Stimulated activated CD4-positive, alpha-beta T cell treated with anti-CD3 and anti-CD28 coated beads, Interleukin-15, amount 100 ng/mL, for 1 hour (primary cell): ENCODE data around the gene MASP2.
"Not testable (repeated sequence)": the region's sequence is repeated elsewhere in the genome, so short reads cannot be mapped to it uniquely, and the experiment has no call there.

Source experiments
- DNase-seq, 2 donors: peaks; one replicate each; pipeline ENCODE4 v3.0.0-alpha.2; 2020; ENCODE audit warnings: low read depth in 1 of 2, low spot score in 1 of 2

Gene MASP2

DNA sequence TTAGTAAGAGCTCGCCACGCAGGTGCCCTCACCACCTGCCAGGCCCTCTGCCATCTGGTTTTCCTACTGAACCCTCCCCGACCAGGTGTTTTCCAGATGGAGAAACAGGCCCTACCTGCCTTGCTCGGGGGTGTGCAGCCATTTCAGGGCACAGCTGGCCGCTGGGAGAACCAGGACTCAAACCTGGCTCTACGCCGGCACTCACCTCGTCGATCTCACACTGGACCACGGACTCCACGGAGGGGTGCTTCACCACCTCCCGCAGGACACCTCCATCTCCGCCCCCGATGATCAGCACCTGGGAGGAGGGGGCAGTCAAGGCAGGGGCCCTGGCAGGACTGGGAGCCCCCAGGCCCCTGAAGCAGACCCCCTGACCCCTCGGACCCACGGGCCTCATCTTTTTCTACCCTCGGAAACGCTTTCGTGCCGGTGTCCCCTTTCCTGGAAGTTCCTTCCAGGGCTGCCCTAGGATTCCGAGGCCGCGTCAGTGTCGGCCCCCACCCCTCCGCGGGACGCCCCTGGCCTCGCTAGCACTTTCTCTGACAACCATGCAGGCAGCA is 11.6 kb upstream of the MASP2 start:
- no peak for DNase-seq

DNA sequence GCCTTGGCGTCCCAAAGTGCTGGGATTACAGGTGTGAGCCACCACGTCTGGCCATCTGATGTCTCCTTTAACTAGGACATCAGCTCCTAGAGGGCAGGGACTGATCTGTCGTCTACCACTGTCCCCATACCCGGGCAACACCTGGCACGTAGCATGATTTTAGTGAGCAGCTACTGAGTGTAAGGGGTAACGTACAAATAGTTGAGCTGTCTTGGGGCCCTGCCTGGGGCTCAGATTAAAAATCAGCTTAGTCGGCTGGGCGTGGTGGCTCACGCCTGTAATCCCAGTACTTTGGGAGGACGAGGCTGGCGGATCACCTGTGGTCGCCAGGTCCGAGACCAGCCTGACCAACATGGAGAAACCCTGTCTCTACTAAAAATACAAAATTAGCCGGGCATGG is 11.0 kb upstream of the MASP2 start:
- DNase-seq, result no peak

DNA sequence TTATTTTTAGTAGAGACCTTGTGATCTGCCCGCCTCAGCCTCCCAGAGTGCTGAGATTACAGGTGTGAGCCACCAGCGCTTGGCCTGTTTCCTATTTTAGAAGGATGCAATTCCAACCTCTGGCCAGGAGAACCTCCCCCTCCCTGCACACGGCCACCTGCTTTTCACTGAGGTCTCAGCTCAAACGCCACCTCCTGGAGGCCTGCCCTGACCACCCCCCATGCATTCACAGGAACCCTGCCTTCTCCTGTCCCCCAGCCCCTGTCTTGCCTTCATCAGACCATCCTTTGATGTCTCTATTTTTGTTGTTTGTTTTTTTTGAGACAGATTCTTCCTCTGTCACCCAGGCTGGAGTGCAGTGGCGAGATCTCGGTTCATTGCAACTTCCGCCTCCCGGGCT is 10.4 kb upstream of the MASP2 start:
- no peak for DNase-seq

DNA sequence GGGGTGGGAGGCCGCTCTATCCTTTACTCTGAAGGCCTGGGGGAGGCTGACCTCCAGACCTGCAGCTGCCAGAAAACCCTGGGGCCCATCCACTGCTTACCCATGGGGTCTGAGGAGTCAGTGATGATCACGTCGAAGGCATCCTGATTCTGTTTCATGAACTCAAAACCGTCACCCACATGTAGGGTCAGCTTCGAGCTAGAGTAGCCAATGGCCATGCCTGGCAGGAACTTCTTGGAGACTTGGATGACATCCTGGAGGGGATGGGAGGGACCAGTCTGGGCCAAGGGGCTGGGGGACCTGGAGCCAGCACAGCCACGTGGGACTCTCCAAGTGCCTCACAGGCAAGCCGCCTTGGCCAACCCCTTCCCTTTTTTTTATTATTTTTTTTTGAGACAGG is 9.5 kb upstream of the MASP2 start:
- DNase-seq, result no peak

DNA sequence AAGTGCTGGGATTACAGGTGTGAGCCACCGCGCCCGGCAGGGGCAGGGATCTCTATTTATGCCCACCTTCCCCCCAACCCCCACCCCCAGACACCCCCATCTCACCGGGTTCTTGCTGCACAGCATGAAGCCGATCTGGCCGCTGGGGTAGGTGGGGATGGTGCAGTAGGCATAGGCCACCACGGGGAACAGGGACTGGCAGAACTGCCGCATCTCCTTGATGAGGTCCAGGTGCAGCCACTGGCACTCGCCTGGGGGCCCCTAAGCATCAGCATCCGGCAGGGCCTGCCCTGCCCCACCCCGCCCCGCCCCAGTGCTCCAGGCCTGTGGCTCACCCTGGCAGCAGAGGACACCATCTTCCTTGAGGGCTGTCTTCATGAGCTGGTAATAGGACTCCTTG is 8.6 kb upstream of the MASP2 start:
- DNase-seq, result no peak

DNA sequence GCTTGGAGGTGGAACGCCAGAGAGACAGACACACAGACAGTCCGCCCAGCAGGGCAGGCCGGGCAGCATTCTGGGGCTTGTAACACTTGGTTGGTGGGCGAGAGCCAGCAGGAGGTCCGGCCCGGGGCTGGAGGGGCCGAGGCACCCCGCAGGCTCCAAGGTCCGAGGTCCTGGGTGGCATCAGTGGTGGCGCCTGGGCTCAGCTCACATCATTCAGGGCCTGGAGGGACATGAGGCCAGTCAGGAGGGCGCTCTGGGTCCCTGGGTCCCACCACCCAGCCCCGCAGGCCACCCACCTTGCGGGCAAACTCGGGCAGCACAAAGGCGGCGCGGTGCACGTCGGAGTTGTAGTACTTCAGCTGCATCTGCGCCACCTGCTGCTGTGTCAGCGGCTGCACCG is 7.6 kb upstream of the MASP2 start:
- no peak for DNase-seq

DNA sequence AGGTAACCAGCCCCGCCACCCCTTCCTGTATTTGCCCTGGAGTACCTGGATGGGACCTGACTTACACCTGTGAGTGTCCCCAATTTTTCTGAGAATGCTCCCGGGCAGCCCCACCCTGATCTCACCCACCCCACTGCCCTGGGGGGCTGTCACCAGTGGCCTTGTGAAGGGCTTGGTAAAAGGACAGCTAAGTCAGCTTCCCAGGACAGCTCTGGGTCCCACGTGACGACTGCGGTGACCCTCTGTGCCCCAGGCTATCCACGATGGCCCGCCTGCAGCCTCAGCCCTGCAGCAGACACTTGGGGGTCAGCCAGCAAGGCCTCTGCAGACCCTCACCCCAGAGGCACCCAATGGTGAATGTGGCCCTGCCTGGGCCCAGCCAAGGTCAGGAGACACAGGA is 7.1 kb upstream of the MASP2 start:
- no peak for DNase-seq

DNA sequence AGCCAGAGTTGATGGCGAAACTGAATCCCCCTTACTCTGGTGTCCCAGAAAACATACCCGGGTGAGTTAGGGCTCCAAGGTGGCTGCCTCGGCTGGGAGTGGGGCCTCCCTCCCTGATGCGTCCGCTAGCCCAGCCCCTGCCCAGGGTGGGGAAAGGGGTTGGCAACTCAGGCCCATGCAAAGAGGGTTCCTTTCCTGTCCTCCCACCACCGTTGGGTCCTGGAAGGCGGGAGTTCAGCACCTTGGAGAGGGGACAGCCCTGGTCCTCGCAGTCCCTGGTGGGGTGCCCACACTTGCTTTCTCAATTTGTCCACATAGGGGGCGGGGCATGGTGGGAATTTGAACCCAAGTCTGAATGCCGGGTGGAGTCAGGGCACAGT is 6.7 kb upstream of the MASP2 start:
- no peak for DNase-seq

DNA sequence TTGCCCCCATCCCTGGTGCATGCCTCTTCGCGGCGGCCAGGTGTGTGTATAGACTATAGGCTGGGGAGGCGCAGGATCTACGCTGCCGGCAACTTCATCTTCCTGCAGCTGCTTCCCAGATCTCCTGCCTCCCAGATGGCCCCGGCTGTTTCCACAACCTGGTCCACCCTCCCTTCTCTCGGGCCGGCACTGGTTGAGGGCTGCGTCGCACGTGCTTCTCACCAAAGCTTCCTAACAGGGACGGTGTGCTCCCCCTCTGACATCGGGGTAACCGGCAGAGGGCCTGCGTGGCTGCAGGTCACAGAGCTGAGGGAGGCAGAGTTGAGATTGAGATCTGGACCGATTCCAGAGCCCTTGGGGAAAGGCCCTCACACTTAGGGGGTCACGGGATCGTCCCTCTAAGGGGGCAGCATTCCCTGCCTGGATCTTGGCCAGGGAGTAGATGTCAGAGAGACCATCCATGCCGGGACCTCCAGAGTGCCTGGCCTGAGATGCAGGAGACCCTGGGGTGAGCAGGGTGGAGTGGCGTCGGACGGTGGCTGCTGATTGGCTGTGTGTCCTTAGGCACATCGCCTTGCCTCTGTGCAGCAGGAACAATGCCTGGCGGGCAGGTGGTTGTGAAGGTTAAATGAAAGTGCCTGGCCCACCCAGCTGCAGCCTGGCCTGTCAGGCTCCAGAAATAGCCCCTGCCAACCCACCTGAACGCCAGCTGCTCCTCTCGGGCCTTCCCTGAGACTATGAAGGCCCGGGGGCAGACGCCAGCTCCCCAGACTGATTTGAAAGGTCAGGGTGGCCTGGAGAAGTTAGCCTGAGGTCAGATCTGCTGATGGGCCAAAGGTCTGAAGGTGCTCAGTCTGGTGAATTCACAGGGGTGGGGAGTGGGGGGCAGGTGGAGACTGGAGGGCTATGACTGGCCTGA is 6.1 kb upstream of the MASP2 start:
- DNase-seq, result no peak

DNA sequence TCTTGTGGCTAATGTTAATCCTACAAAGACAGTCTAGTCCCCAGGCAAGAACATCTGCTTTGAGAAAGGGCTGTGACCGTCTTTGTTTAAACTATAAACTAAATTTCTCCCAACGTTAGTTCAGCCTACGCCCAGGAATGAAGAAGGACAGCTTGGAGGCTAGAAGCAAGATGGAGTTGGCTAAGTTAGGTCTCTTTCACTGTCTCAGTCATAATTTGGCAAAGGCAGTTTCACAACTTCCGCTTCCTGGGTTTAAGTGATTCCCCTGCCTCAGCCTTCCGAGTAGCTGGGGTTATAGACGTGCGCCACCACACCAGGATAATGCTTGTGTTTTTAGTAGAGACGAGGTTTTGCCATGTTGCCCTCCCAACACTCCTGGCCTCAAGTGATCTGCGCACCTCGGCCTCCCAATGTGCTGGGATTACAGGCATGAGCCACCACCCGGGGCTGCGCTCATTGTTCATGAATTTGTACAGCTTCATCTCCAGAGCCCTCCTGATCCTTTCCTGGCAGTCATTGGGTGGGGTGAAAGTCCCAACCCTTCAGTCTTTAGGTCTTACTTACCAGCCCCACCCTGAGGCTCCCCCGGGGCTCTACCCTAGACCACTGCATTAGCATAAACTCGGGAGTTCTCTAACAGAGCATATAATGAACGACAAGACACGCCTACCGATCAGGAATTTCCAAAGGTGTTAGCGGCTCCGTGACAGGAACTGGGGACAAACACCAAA is 4.9 kb upstream of the MASP2 start:
- no peak for DNase-seq

DNA sequence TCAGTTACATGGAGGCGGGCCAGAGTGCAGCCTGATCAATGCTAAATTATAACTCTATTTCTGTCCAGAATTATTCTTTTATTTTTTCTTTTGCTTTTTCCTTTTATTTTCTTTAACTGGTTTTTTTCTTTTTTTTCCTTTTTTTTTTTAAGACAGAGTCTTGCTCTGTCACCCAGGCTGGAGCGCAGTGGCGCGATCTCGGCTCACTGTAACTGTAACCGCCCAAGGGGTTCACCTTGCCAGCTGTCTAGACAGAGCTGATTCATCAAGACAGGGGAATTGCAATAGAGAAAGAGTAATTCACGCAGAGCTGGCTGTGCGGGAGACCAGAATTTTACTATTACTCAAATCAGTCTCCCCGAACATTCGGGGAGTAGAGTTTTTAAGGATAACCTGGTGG is 4.1 kb upstream of the MASP2 start:
- not testable (repeated sequence) for DNase-seq

DNA sequence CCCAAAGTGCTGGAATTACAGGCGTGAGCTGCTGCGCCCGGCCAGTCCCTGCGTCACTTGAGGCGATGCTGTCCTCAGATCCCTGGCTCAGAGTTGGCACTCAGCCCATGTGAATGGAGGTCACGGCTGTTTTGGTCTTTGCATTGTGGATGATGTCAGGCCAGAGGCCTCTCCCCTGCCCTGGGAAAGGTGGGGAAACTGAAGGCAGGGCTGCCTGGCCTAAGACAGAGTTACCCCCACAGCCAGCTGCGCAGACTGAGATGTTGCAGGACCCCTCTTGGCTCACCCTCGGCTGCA is 821 bp downstream of the MASP2 start:
- no peak for DNase-seq

DNA sequence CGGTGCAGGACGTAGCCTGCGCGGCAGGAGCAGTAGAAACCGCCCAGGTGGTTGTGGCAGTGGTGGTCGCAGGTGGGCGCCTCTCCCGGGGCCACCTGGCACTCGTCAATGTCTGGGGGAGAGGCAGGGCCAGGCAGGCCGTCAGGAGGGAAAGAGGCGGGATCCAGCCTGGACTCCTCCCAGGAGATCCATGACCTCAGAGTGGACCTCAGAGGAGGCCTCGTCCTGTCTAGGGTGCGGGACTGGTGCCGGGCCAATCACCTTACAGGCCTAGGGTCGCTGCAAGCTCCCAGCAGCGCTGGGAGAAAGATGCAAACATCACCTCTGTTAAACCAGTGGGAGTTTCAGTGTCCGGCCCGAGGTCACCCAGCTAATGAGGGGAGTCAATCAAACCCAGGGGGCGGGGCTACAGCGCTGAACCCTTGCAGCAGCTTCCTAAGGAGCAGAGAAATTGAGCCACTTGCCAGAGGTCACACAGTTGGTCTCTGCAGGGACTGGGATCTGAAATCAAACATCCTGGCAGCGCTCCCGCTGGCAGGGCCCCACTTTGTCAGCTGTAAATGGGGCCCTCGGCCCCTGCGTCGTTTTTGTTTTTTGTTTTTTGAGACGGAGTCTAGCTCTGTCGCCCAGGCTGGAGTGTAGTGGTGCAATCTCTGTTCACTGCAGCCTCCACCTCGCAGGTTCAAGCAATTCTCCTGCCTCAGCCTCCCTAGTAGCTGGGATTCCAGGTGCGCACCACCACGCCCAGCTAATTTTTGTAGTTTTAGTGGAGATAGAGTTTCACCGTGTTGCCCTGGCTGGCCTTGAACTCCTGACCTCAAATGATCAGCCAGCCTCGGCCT is 1.4 kb downstream of the MASP2 start:
- DNase-seq, result no peak

DNA sequence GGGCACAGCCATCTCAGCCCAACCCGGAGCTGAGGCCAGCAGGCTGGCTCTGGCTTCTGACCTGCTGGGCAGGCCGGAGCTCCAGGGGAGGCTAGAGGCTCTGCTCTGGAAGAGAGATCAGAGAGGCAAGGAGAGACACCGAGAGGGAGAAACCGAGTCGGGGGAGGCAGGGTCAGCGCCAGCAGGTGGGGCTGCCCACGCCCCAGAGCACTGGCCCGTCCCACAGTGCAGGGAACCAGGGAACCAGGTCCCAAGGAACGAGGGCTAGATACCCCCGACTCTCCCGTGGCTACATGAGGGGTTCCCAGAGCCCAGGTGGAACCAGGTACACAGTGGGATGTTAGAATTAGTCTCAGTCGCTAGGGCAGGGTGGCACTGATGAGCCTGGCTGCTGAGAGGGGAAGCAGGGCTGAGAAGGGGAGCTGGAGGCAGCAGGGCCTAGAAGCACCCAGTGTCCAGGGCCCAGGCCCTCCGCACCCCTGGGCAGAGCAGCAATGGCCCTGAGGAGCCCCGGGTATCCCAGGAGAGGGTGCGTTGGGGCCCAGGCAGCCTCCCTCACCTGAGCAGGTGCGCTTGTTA is 2.1 kb downstream of the MASP2 start:
- no peak for DNase-seq

DNA sequence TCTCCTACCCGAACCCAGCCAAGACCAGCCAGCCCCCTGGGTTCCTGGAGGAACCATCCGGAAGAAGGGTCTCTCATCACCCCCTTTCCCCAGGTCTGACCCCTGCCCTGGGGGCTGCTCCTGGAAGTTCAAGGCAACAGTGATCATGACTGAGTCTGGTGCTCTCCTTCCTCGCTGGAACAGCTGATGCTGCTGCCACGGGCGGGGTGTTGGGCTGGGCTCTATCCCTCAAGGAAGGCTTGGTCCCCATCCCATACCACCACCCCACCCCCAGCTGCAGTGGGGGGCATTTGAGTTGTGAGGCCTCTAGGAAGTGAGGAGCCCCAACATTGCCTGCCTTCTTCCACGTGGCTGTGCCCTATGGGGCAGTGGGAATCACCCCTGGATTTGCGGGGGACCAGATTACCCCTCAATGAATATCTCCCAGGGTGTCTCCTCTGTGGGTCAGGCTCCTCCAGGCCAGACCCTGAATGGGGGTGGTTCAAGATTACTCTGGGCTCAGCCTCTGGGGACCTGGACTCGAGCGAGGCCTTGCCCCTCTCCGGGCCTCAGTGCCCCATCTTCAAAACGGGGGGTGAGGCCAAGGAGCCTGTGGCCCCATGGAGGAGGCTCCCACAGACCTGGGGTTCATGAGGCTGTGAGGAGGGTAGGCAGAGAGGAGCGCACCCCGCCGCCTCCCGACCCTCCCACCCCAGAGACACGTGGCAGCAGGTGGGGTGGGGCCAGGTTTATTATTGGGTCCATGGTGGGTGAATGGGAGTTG is 2.8 kb downstream of the MASP2 start:
- no peak for DNase-seq

DNA sequence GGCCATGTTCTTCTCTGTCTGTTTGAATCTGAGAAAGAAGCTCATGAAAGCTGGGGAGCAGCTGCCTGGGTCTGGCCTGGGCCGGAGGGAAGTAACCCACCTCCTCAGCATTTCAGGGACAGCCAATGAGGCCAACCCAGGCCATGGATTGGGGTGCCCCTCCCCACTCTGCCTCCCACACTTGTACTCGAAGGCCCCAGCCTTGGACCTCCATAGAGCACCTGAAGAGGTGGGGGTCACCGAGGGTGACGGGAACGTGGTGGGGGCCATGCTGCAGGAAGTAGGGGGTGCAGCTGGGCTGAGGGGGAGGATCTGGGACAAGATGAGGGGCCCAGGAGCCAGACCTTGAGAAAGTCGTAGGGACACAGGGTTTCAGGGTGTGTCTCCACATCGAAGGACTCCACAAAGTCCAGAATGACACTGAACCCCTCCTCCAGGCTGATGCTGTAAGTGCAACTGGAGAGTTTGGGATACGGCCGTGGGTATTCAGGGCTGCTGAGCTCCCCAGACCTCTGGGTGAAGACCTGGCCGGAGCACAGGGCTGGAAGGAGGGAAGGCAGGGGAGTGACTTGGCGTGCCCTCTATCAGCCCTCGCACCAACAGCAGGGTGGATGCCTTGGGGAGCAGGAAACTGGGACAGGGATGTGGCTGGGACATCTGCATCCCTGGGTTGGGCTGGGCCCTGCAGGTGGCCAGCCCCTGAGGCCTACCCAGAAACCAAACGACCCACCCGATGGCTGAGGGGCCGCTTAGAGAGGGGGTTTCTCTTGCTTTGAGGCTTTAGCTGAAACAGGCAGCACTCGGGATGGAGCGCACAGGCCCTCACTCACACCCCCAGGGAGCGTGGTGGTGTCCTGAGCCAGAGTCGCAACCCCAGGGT is 3.8 kb downstream of the MASP2 start:
- DNase-seq, result no peak

DNA sequence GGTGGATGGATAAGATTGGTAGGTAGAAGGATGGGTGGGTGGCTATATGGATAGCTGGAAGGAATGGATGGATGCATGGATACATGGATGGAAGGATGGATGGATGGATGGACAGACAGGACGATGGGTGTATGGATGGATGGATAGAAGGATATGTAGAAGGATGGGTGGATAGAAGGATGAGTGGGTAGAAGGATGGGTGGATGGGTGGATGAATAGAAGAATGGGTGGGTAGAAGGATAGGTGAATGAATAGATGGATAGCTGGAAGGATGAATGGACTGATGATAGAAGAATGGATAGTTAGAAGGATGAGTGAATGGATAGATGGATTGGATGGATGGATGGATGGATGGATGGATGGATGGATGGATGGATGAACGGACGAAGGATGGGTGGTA is 5.0 kb downstream of the MASP2 start:
- DNase-seq, result no peak

DNA sequence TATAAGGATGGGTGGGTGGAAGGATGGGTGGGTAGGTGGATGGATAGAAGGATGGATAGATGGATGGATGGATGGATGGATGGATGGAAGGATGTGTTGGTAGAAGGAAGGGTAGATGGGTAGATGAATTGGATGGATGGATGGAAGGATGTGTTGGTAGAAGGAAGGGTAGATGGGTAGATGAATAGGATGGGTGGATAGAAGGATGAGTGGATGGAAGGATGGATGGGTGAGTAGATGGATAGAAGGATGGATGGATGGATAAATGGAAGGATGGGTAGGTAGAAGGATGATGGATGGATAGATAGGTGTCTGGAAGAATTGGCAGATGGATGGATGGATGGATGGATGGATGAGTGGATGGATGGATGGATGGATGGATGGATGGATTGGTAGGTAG is 6.0 kb downstream of the MASP2 start:
- DNase-seq, result no peak

DNA sequence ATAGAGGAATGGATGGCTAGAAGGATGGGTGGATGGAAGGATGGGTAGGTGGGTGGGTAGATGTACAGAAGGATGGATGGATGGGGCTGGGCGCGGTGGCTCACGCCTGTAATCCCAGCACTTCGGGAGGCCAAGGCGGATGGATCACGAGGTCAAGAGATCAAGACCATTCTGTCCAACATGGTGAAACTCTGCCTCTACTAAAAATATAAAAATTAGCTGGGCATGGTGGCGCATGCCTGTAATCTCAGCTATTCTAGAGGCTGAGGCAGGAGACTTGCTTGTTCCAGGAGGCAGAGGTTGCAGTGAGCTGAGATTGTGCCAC is 7.0 kb downstream of the MASP2 start:
- DNase-seq, result not testable (repeated sequence)
